H1 (cell line): ENCODE measurements around the gene CLDN7. TPM values are rescaled to one million over a fixed set of nuclear protein-coding genes. Genes with fewer than 3 reads are reported as not detected.

Source experiments
- BACH1 ChIP-seq: IDR thresholded peaks from 2 replicates; pipeline ENCODE4 v1.6.1; 2012; ENCODE audit warnings: low read length, improper control_type of control experiment
- CEBPB ChIP-seq: IDR thresholded peaks from 2 replicates; pipeline ENCODE4 v1.6.1; 2012; ENCODE audit warnings: low read depth, low read length
- CHD7 ChIP-seq: fragments of 300-600 bp; sonication (generic); IDR thresholded peaks from 2 replicates; pipeline ENCODE4 v1.7.1; 2012; ENCODE audit warnings: low read length, moderate library complexity, mild to moderate bottlenecking, inconsistent platforms; ENCODE audit not compliant: insufficient replicate concordance
- EP300 ChIP-seq, 2 experiments: IDR thresholded peaks; 1 replicate in 1 of 2; 2 replicates in 1 of 2; pipeline ENCODE4 v1.6.1; 2011 to 2012; ENCODE audit warnings: low read depth in 2 of 2, low read length in 2 of 2, mild to moderate bottlenecking in 2 of 2, borderline replicate concordance in 1 of 2, inconsistent platforms in 1 of 2, moderate library complexity in 1 of 2
- KDM4A ChIP-seq: IDR thresholded peaks from one replicate; pipeline ENCODE4 v1.7.1; 2012; ENCODE audit warnings: low read depth, mild to moderate bottlenecking, moderate library complexity, low read length, inconsistent platforms; ENCODE audit not compliant: severe bottlenecking
- RFX5 ChIP-seq: IDR thresholded peaks from 2 replicates; pipeline ENCODE4 v1.6.1; 2011; ENCODE audit warnings: low read depth, low read length, improper control_type of control experiment, borderline replicate concordance
- SIN3A ChIP-seq, 2 experiments: IDR thresholded peaks in 1 of 2; conservative IDR thresholded peaks in 1 of 2; 2 replicates each; pipeline ENCODE4 v1.6.1; 2011 to 2012; ENCODE audit warnings: low read length in 2 of 2, improper control_type of control experiment in 1 of 2, low read depth in 1 of 2, mild to moderate bottlenecking in 1 of 2
- SP4 ChIP-seq: IDR thresholded peaks from 2 replicates; pipeline ENCODE4 v1.6.1; 2012; ENCODE audit warnings: low read length, inconsistent platforms
- TBP ChIP-seq: IDR thresholded peaks from 2 replicates; pipeline ENCODE4 v1.6.1; 2011; ENCODE audit warnings: low read depth, low read length, improper control_type of control experiment
- polyA plus RNA-seq, 7 experiments: library from polyadenylated mRNA; depleted of rRNA in 3 of 7; stranded (reverse) in 5 of 7; unstranded in 2 of 7; fragments of >200 nt in 5 of 7; fragments of 200-250 nt in 2 of 7; gene quantifications; 1 replicate in 5 of 7; 2 replicates in 1 of 7; 4 replicates in 1 of 7; pipeline versions ENCODE4 v1.2.1 to v1.2.3, GENCODE V29; 2011 to 2013; ENCODE audit warnings: missing spikeins in 2 of 7, mixed read lengths in 2 of 7
- total RNA-seq: library from RNA; stranded (reverse); fragmentation: NEBNext Ultra II Directional; extraction: Animal tissue kit (Norgen Biotek cat#: 25700); gene quantifications from 2 replicates; pipeline ENCODE4 v1.2.1, GENCODE V29; 2021

The CLDN7 gene
- total and polyA plus RNA-seq, 2 of the 8 experiments (the other 6 are each of a cell fraction or from before 2014, with no cell fraction given), result 118 to 119 TPM

GRCh38 chr17:7241783-7242716 lies 20.2 kb downstream of the CLDN7 start, which contains the start of gene GABARAP (continued):
- TF ChIP-seq CHD7 (no peak), BACH1 (no peak), SIN3A (conservative IDR thresholded peaks at IDR 0.05 in 1 of 2, IDR thresholded peaks at IDR 0.05 in 1 of 2; ENCODE audit: low read depth in 1 of 2, low read length in 2 of 2) (0 out of 4 replicates have a peak, but pooled peaks of 1 of the 2 experiments have one; percentile 27), SP4 (no peak), KDM4A (no peak), RFX5 (no peak), TBP (no peak), EP300 (IDR thresholded peaks at IDR 0.05; ENCODE audit: borderline replicate concordance in 1 of 2, low read depth in 2 of 2, low read length in 2 of 2) (no peak), CEBPB (no peak)
